A549 (cell line): ENCODE data around the gene ADCY2. TPM values are rescaled to one million over a fixed set of nuclear protein-coding genes. Genes with fewer than 3 reads are reported as not detected.

Experiments
- ATAC-seq, 2 experiments: fragments of 200-7000 bp in 1 of 2; fragments of >200 bp in 1 of 2; cut with Nextera tagmentation in 1 of 2; cut with Tn5 transposase in 1 of 2; 3 replicates each; pipeline versions ENCODE4 v1.8.0 to v1.9.1; 2018 to 2020; ENCODE audit warnings: mild to moderate bottlenecking in 1 of 2, moderate library complexity in 1 of 2
- CTCF ChIA-PET: fragments of 300-600 bp; sonication (Branson Sonifier 250); formaldehyde crosslinking; extraction: SDS; loops from one replicate; lab custom pipeline; 2021; ENCODE audit warnings: antibody characterized with exemption, inconsistent platforms; lab: Yijun Ruan, JAX
- POLR2A ChIA-PET: fragments of 350-600 bp; formaldehyde crosslinking; extraction: SDS; loops from one replicate; lab custom pipeline; 2021; ENCODE audit warnings: antibody characterized with exemption, inconsistent platforms; lab: Yijun Ruan, JAX
- DNase-seq, 2 experiments: peaks; one replicate each; pipeline versions ENCODE4 v3.0.0 to v3.0.0-alpha.2; 2011 to 2016; ENCODE audit warnings: low read depth in 1 of 2, low spot score in 1 of 2
- FAIRE-seq: peaks from 2 replicates; lab custom pipeline; 2011; peaks lifted over from hg19 to GRCh38; lab: Jason Lieb, UNC
- H3K27ac ChIP-seq, 2 experiments: fragments of >200 bp; sonication (Bioruptor Twin); formaldehyde crosslinking; 3 replicates each; pipeline ENCODE4 v1.5.1; 2016 to 2017
- H3K4me1 ChIP-seq: fragments of >200 bp; sonication (Bioruptor Twin); formaldehyde crosslinking; 3 replicates; pipeline ENCODE4 v1.6.1; 2016
- H3K4me2 ChIP-seq: fragments of >200 bp; sonication (Bioruptor Twin); formaldehyde crosslinking; 3 replicates; pipeline ENCODE4 v1.6.1; 2016
- H3K4me3 ChIP-seq: fragments of >200 bp; sonication (Bioruptor Twin); formaldehyde crosslinking; 3 replicates; pipeline ENCODE4 v1.5.1; 2016
- H3K9me3 ChIP-seq: fragments of >200 bp; sonication (Bioruptor Twin); formaldehyde crosslinking; 3 replicates; pipeline ENCODE4 v1.6.1; 2016
- CBX2 ChIP-seq: fragments of 200-600 bp; sonication (generic); IDR thresholded peaks from 2 replicates; pipeline ENCODE4 v1.6.1; 2016; ENCODE audit warnings: low read depth, mild to moderate bottlenecking, borderline replicate concordance
- CBX8 ChIP-seq: fragments of 200-600 bp; sonication (generic); IDR thresholded peaks from 2 replicates; pipeline ENCODE4 v1.6.1; 2016
- CHD4 ChIP-seq: fragments of 200-600 bp; sonication (generic); IDR thresholded peaks from 2 replicates; pipeline ENCODE4 v1.6.1; 2016; ENCODE audit warnings: antibody characterized with exemption, mild to moderate bottlenecking, borderline replicate concordance
- ESRRA ChIP-seq: fragments of 150-350 bp; IDR thresholded peaks from 2 replicates; pipeline ENCODE4 v1.6.1; 2014; ENCODE audit warnings: mild to moderate bottlenecking, low read length, borderline replicate concordance
- FOSL2 ChIP-seq, 2 experiments: fragments of 450-650 bp in 1 of 2; fragments of >200 bp in 1 of 2; sonication (Bioruptor Twin) in 1 of 2; formaldehyde crosslinking; IDR thresholded peaks; 2 replicates each; pipeline versions ENCODE4 v1.5.0 to v1.6.1; 2016 to 2020; ENCODE audit warnings: mild to moderate bottlenecking in 1 of 2, moderate library complexity in 1 of 2
- FOXS1 ChIP-seq: fragments of 250-450 bp; sonication (Bioruptor Pico); IDR thresholded peaks from 2 replicates; pipeline ENCODE4 v1.5.0; 2020; ENCODE audit warnings: mild to moderate bottlenecking, moderate library complexity
- GATA3 ChIP-seq: IDR thresholded peaks from 2 replicates; pipeline ENCODE4 v1.6.1; 2012; ENCODE audit warnings: borderline replicate concordance
- HDAC2 ChIP-seq: fragments of 200-600 bp; sonication (generic); IDR thresholded peaks from 2 replicates; pipeline ENCODE4 v1.6.1; 2016
- HOXA7 ChIP-seq: fragments of 250-450 bp; sonication (Bioruptor Pico); IDR thresholded peaks from 2 replicates; pipeline ENCODE4 v1.5.0; 2020; ENCODE audit warnings: mild to moderate bottlenecking, moderate library complexity
- KDM1A ChIP-seq: fragments of 200-600 bp; sonication (generic); IDR thresholded peaks from 2 replicates; pipeline ENCODE4 v1.6.1; 2016; ENCODE audit warnings: low read depth, mild to moderate bottlenecking
- MAFK ChIP-seq: fragments of 450-650 bp; IDR thresholded peaks from 2 replicates; pipeline ENCODE4 v1.6.1; 2014; ENCODE audit not compliant: partially characterized antibody
- MAZ ChIP-seq: fragments of 150-350 bp; IDR thresholded peaks from 2 replicates; pipeline ENCODE4 v1.6.1; 2014; ENCODE audit warnings: antibody characterized with exemption, low read depth, low read length, borderline replicate concordance
- PHF8 ChIP-seq: fragments of 200-600 bp; sonication (generic); IDR thresholded peaks from 2 replicates; pipeline ENCODE4 v1.6.1; 2016; ENCODE audit warnings: low read depth, mild to moderate bottlenecking, antibody characterized with exemption, moderate library complexity, borderline replicate concordance
- POLR2AphosphoS2 ChIP-seq: conservative IDR thresholded peaks from 2 replicates; pipeline ENCODE4 v1.6.1; 2012; ENCODE audit warnings: low read length, improper control_type of control experiment, inconsistent platforms
- RARB ChIP-seq: fragments of 250-450 bp; sonication (Bioruptor Pico); IDR thresholded peaks from 2 replicates; pipeline ENCODE4 v1.8.0; 2021; ENCODE audit warnings: mild to moderate bottlenecking, moderate library complexity
- RCOR1 ChIP-seq: fragments of 150-350 bp; IDR thresholded peaks from 2 replicates; pipeline ENCODE4 v1.6.1; 2014; ENCODE audit warnings: antibody characterized with exemption, low read length, low read depth
- RFX5 ChIP-seq: fragments of 450-650 bp; IDR thresholded peaks from 2 replicates; pipeline ENCODE4 v1.7.1; 2014; ENCODE audit warnings: antibody characterized with exemption, mild to moderate bottlenecking, moderate library complexity
- SMC3 ChIP-seq: fragments of >200 bp; sonication (Bioruptor Twin); formaldehyde crosslinking; IDR thresholded peaks from 3 replicates; pipeline ENCODE4 v1.6.1; 2018; ENCODE audit warnings: inconsistent platforms
- SREBF2 ChIP-seq: fragments of 450-650 bp; IDR thresholded peaks from 2 replicates; pipeline ENCODE4 v1.6.1; 2014; ENCODE audit warnings: mild to moderate bottlenecking, moderate library complexity
- TP53 ChIP-seq: fragments of 250-450 bp; sonication (Bioruptor Pico); IDR thresholded peaks from 2 replicates; pipeline ENCODE4 v1.5.0; 2021; ENCODE audit warnings: mild to moderate bottlenecking, moderate library complexity
- ZFP36 ChIP-seq: fragments of 450-650 bp; IDR thresholded peaks from 2 replicates; pipeline ENCODE4 v1.6.1; 2014; ENCODE audit warnings: borderline replicate concordance; ENCODE audit not compliant: partially characterized antibody
- ZNF302 ChIP-seq: fragments of 250-450 bp; sonication (Bioruptor Pico); IDR thresholded peaks from 2 replicates; pipeline ENCODE4 v1.9.0; 2021; ENCODE audit warnings: inconsistent platforms, mild to moderate bottlenecking, moderate library complexity
- WGBS: methylation state at CpG from one replicate; pipeline ENCODE4 v1.1.6; 2017; ENCODE audit errors: missing lambda C conversion rate; 5-methylcytosine and 5-hydroxymethylcytosine counted together
- polyA plus RNA-seq, 4 experiments: library from polyadenylated mRNA; depleted of rRNA in 3 of 4; stranded (reverse); fragments of >200 nt; fragmentation: RNase III in 1 of 4; extraction: RNeasy Plus Mini Kit Qiagen cat#74134 plus additional on column Dnase treatment in 1 of 4; gene quantifications; 2 replicates in 3 of 4; 3 replicates in 1 of 4; pipeline ENCODE4 v1.2.3, GENCODE V29; 2011 to 2017
- TF ChIP-seq, protein P1 (sequence below): IDR thresholded peaks from 2 replicates; pipeline ENCODE4 v1.6.1; 2012
- TF ChIP-seq, protein P2 (sequence below): fragments of 250-450 bp; sonication (Bioruptor Pico); IDR thresholded peaks from 2 replicates; pipeline ENCODE4 v1.5.0; 2021; ENCODE audit warnings: mild to moderate bottlenecking, moderate library complexity, borderline replicate concordance
- TF ChIP-seq, protein P3 (sequence below): fragments of >200 bp; sonication (Bioruptor Twin); formaldehyde crosslinking; IDR thresholded peaks from 3 replicates; pipeline ENCODE4 v1.5.1; 2016
- TF ChIP-seq, protein P4 (sequence below): fragments of >200 bp; sonication (Bioruptor Twin); formaldehyde crosslinking; IDR thresholded peaks from 2 replicates; pipeline ENCODE4 v1.6.1; 2016
- TF ChIP-seq, protein P5 (sequence below): IDR thresholded peaks from 2 replicates; pipeline ENCODE4 v1.6.1; 2012

ADCY2 gene
- polyA plus RNA-seq, 2 of the 4 experiments (the other 2 are of a cell fraction), result not detected

DNA sequence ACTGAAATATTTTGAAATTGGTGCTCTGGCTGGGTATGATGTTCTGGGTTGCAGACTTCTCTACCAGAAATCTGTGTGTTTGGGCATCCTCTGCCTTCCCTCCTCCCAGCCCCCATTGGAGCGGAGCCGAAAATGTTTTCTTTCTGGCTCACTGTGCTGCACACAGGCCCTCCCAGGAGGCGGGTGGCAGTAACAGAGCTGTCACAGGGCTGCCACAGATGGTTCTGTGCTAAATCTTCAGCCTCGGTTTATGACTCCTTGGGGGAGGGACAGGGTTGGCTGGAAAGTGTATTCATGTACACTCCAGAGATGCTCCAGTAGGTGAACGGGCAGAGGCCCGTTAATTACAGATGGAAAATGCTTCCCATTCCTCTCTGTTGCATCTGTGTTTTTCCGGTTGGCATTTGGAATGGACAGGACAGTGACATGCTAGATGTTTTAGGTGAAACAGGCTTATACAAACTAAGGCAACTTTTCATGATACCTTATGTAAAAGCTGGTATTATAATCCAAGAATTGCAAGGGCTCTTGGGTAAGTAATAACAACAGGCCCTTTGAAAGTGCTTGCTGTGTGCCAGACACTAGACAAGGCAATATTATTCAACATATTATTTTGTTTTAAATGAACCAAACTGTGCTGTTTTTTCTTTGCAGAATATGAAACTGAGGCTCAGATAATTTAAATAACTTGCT, 180.2 kb downstream of the ADCY2 start:
- FAIRE-seq (no peak), DNase-seq (no peak), ATAC-seq (no peak)
- ChIA-PET CTCF (no interaction called here), POLR2A (no interaction called here)
- Histone ChIP-seq H3K4me2 (no peak overlapping the region), H3K27ac (no peak overlapping the region), H3K4me1 (no peaks in the 10 kb centered on the region), H3K4me3 (no peak overlapping the region), H3K9me3 (no peaks in the 10 kb centered on the region)
- WGBS, result 15% methylated on average over 7 of the region's 7 CpGs
- TF ChIP-seq FOXS1 (CRISPR knock-in tag) (no peak), SMC3 (no peak), TP53 (CRISPR knock-in tag) (no peak), HOXA7 (CRISPR knock-in tag) (no peak), KDM1A (no peak), FOSL2 (IDR thresholded peaks at IDR 0.05) (no peak), FOSL2 (CRISPR knock-in tag; IDR thresholded peaks at IDR 0.05) (no peak), SREBF2 (no peak), PHF8 (no peak), ESRRA (no peak), GATA3 (no peak), HDAC2 (no peak), CBX8 (no peak), ZNF302 (CRISPR knock-in tag) (no peak), CHD4 (no peak), POLR2AphosphoS2 (no peak), MAFK (no peak)
- TF ChIP-seq, protein P1, sequence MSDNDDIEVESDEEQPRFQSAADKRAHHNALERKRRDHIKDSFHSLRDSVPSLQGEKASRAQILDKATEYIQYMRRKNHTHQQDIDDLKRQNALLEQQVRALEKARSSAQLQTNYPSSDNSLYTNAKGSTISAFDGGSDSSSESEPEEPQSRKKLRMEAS, result no peak
- TF ChIP-seq, protein P2, sequence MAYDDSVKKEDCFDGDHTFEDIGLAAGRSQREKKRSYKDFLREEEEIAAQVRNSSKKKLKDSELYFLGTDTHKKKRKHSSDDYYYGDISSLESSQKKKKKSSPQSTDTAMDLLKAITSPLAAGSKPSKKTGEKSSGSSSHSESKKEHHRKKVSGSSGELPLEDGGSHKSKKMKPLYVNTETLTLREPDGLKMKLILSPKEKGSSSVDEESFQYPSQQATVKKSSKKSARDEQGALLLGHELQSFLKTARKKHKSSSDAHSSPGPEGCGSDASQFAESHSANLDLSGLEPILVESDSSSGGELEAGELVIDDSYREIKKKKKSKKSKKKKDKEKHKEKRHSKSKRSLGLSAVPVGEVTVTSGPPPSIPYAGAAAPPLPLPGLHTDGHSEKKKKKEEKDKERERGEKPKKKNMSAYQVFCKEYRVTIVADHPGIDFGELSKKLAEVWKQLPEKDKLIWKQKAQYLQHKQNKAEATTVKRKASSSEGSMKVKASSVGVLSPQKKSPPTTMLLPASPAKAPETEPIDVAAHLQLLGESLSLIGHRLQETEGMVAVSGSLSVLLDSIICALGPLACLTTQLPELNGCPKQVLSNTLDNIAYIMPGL (CRISPR knock-in tag), result no peak

DNA sequence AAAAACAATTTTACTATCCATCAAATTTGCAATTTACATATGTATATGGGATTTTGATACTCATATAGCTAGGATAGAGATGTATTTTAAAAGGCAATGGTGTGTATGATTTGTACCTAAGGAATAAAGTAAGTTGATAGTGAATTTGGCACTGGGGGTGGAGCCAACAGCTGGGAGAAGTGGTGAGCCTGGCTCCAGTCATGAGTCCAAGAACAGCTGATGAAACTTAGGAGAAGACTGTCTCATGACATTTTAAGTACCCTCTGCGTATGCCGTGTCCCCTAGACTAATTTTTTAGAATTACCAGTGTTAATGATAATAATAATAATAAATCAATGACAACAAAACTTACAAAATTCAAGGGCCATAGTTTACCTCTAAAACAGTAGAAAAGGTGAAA, 181.4 kb downstream of the ADCY2 start:
- ChIA-PET POLR2A (no interaction called here), CTCF (no interaction called here)
- DNase-seq, result no peak
- H3K4me3 ChIP-seq, result no peak overlapping the region
- no peak overlapping the region for H3K4me2 ChIP-seq
- H3K27ac ChIP-seq, result no peak overlapping the region
- TF ChIP-seq, protein P3, sequence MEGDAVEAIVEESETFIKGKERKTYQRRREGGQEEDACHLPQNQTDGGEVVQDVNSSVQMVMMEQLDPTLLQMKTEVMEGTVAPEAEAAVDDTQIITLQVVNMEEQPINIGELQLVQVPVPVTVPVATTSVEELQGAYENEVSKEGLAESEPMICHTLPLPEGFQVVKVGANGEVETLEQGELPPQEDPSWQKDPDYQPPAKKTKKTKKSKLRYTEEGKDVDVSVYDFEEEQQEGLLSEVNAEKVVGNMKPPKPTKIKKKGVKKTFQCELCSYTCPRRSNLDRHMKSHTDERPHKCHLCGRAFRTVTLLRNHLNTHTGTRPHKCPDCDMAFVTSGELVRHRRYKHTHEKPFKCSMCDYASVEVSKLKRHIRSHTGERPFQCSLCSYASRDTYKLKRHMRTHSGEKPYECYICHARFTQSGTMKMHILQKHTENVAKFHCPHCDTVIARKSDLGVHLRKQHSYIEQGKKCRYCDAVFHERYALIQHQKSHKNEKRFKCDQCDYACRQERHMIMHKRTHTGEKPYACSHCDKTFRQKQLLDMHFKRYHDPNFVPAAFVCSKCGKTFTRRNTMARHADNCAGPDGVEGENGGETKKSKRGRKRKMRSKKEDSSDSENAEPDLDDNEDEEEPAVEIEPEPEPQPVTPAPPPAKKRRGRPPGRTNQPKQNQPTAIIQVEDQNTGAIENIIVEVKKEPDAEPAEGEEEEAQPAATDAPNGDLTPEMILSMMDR, result no peak
- no peak for TF ChIP-seq MAFK
- no peak for TF ChIP-seq PHF8
- TF ChIP-seq ZFP36, result no peak
- no peak for TF ChIP-seq GATA3
- TF ChIP-seq, protein P4, sequence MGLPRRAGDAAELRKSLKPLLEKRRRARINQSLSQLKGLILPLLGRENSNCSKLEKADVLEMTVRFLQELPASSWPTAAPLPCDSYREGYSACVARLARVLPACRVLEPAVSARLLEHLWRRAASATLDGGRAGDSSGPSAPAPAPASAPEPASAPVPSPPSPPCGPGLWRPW, result no peak
- no peak for TF ChIP-seq HOXA7 (CRISPR knock-in tag)
- TF ChIP-seq RARB (CRISPR knock-in tag), result no peak
- TF ChIP-seq, protein P5, sequence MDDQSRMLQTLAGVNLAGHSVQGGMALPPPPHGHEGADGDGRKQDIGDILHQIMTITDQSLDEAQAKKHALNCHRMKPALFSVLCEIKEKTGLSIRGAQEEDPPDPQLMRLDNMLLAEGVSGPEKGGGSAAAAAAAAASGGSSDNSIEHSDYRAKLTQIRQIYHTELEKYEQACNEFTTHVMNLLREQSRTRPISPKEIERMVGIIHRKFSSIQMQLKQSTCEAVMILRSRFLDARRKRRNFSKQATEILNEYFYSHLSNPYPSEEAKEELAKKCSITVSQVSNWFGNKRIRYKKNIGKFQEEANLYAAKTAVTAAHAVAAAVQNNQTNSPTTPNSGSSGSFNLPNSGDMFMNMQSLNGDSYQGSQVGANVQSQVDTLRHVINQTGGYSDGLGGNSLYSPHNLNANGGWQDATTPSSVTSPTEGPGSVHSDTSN, result no peak
- no peak for TF ChIP-seq CBX2
- TF ChIP-seq RCOR1, result no peak
- no peak for TF ChIP-seq MAZ
- TF ChIP-seq RFX5, result no peak
- no peak for TF ChIP-seq ZNF302 (CRISPR knock-in tag)
- no peak for TF ChIP-seq HDAC2
- ATAC-seq, result no peak
- 30% methylated on average over 2 of the region's 2 CpGs for WGBS
- FAIRE-seq, result no peak
- no peaks in the 10 kb centered on the region for H3K4me1 ChIP-seq
- H3K9me3 ChIP-seq, result no peaks in the 10 kb centered on the region
